ENCODE results near the gene PYY.

The PYY gene

DNA sequence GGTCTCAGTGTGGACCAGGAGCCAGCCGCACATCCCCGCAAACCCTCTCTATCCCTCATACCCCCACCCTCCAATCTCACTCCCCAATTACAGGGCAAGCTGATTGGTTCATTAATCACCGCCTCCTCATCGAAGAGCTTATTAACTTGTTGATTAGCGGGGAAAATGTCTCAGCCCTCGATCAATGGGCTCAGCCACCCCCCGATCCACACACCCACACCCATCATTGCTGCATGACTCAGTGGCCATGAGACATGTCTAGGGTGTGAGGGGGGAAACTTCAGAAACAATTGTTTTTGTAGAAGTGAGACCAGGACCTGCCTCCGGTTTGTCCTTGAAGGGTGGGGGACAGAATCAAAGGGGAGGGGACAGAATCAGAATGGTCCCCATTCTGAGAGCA, 2.5 kb upstream of the PYY start:
- no peak for DNase-seq (ENCODE audit: low spot score)

DNA sequence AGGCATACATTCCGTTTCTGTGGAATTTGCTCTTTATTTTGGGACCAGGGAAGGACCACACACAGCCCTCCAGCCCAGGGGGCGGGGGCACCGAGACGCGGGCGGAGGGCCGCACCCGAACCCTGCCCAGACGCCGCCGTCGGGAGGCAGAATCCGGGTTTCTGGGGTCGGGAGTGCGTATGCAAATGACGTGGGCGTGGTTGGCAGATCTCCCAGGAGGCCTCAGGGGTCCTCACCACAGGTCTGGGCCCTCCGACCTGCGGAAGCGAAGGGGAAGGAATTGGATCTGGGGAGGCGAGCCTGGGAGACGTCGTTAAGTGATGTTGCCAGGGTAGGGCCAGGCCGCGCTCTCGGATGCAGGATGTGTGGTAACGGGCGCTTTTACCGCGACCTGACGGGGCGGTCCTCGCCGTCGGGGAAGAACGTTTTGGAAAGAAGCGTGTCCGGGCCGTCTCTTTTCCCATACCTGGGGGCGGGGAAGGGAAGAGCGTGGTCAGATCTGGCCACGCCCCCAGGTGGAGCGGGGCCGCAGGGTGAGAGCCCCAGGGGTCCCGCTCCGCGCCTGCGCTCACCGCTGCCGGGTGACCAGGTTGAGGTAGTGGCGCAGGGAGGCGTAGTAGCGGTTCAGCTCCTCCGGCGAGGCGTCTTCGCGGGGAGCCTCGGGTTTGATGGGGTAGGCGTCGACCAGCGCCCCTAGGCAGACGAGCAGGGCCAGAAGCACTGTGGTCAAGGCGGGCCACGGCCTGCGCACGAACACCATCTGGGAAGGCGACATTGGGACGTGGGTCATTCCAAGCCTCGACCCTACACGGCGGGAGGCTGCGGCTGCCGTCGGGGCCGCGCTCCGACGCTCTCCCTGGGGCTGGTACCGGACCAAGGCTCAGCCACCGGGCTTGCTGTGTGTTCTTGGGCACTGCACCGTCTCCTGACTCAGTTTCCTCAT, 745 bp downstream of the PYY start:
- no peak overlapping the region for H3K27ac ChIP-seq
- POLR2A ChIA-PET (ENCODE audit: low non-redundant PET): no interaction called here
- CTCF ChIA-PET: interaction anchor here (1.3 kb wide), 1 partner anchor 10 kb away, joined by 5 read pairs; no protein-coding TSS in a partner anchor
- TF ChIP-seq, protein P1, sequence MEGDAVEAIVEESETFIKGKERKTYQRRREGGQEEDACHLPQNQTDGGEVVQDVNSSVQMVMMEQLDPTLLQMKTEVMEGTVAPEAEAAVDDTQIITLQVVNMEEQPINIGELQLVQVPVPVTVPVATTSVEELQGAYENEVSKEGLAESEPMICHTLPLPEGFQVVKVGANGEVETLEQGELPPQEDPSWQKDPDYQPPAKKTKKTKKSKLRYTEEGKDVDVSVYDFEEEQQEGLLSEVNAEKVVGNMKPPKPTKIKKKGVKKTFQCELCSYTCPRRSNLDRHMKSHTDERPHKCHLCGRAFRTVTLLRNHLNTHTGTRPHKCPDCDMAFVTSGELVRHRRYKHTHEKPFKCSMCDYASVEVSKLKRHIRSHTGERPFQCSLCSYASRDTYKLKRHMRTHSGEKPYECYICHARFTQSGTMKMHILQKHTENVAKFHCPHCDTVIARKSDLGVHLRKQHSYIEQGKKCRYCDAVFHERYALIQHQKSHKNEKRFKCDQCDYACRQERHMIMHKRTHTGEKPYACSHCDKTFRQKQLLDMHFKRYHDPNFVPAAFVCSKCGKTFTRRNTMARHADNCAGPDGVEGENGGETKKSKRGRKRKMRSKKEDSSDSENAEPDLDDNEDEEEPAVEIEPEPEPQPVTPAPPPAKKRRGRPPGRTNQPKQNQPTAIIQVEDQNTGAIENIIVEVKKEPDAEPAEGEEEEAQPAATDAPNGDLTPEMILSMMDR (conservative IDR thresholded peaks at IDR 0.05; ENCODE audit: low read depth): no peak
- DNase-seq (ENCODE audit: low spot score): no peak

More for the DNA sequence above, 2.5 kb upstream of the PYY start:
- TF ChIP-seq, protein P1 (conservative IDR thresholded peaks at IDR 0.05; ENCODE audit: low read depth): no peak
- ChIA-PET CTCF (no interaction called here), POLR2A (ENCODE audit: low non-redundant PET) (no interaction called here)
- no peak overlapping the region for H3K27ac ChIP-seq

DNA sequence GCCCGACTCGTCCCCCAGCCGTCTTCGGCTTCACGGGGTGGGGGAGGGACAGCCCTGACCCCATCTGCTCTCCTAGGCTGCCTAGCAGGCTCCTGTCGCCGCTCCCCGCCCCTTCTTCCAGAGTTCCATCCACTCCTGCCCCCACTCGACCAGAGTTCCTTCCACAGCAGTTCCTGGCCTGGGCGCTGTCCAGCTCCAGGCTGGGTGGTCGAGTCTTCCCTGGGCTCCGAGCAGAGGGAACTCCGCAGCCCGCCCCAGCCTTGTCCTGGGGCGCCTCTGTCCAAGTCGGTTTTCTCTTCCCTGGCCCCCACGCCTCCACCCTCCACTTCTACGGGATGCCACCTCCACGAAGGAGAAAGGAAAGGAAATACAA, 1.4 kb downstream of the PYY start:
- H3K27ac ChIP-seq: no peak overlapping the region
- DNase-seq (ENCODE audit: low spot score): no peak
- TF ChIP-seq, protein P1 (conservative IDR thresholded peaks at IDR 0.05; ENCODE audit: low read depth): no peak
- ChIA-PET POLR2A (ENCODE audit: low non-redundant PET) (no interaction called here), CTCF (interaction anchor here (0.6 kb wide), 2 partner anchors 8 to 27 kb away, joined by 3 read pairs; no protein-coding TSS in a partner anchor)

GRCh38 chr17:43951750-43952149, 2.0 kb downstream of the PYY start:
- TF ChIP-seq, protein P1 (conservative IDR thresholded peaks at IDR 0.05; ENCODE audit: low read depth): no peak
- POLR2A ChIA-PET (ENCODE audit: low non-redundant PET): no interaction called here
- DNase-seq (ENCODE audit: low spot score): no peak
- H3K27ac ChIP-seq: no peak overlapping the region
- CTCF ChIA-PET: interaction anchor here (0.6 kb wide), 2 partner anchors 8 to 28 kb away, joined by 3 read pairs; no protein-coding TSS in a partner anchor

DNA sequence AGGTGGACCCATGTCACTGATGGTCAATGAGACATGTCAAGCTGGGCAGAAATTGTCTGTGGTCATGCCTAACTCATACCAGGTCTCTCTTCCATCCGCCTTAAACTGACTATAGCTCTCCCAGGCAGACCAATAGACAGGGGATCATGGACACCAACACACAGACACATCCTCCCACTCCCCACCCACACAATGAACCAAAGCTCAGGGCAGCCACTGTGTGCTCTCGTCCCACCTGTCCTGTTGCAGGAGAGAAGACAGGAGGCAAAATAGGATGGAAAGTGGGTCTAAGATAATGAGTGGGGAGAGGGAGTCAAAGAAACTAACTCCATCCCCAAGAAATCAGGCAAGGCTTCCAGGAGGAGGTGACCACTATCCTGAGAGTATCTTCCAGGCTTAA, 3.2 kb downstream of the PYY start:
- CTCF ChIA-PET: interaction anchor here (0.6 to 0.7 kb wide), 2 partner anchors 35 to 44 kb away, joined by 4 read pairs; no protein-coding TSS in a partner anchor
- no peak for DNase-seq (ENCODE audit: low spot score)
- no peak overlapping the region for H3K27ac ChIP-seq
- POLR2A ChIA-PET (ENCODE audit: low non-redundant PET): no interaction called here
- TF ChIP-seq, protein P1 (conservative IDR thresholded peaks at IDR 0.05; ENCODE audit: low read depth): no peak

- TF ChIP-seq, protein P1 (conservative IDR thresholded peaks at IDR 0.05; ENCODE audit: low read depth): no peak
- POLR2A ChIA-PET (ENCODE audit: low non-redundant PET): no interaction called here
- CTCF ChIA-PET: no interaction called here
- H3K27ac ChIP-seq: no peak overlapping the region
- DNase-seq (ENCODE audit: low spot score): no peak
These were observed 4.0 kb downstream of the PYY start for GRCh38 chr17:43949781-43950180.

Data from RWPE1 (cell line).